GM12892 (cell line): ENCODE measurements around the gene THAP7.

Experiments used
- POLR2A ChIP-seq: IDR thresholded peaks from 2 replicates; pipeline ENCODE4 v1.6.1; 2011; ENCODE audit warnings: low read depth, low read length, control low read depth
- TAF1 ChIP-seq: IDR thresholded peaks from 2 replicates; pipeline ENCODE4 v1.6.1; 2011; ENCODE audit warnings: low read depth, mild to moderate bottlenecking, control low read depth, low read length, borderline replicate concordance

GRCh38 chr22:20991252-20992055, 10.5 kb downstream of the THAP7 start:
- no peak for TF ChIP-seq POLR2A
- no peak for TF ChIP-seq TAF1
